GM12874 (cell line): ENCODE results near the gene KDM4F.

Experiments
- TF ChIP-seq, protein P1 (sequence below): IDR thresholded peaks from 2 replicates; pipeline ENCODE4 v1.5.1; 2011; ENCODE audit warnings: low read depth, mild to moderate bottlenecking, control low read depth, low read length, moderate library complexity; ENCODE audit not compliant: insufficient read depth

KDM4F gene

DNA sequence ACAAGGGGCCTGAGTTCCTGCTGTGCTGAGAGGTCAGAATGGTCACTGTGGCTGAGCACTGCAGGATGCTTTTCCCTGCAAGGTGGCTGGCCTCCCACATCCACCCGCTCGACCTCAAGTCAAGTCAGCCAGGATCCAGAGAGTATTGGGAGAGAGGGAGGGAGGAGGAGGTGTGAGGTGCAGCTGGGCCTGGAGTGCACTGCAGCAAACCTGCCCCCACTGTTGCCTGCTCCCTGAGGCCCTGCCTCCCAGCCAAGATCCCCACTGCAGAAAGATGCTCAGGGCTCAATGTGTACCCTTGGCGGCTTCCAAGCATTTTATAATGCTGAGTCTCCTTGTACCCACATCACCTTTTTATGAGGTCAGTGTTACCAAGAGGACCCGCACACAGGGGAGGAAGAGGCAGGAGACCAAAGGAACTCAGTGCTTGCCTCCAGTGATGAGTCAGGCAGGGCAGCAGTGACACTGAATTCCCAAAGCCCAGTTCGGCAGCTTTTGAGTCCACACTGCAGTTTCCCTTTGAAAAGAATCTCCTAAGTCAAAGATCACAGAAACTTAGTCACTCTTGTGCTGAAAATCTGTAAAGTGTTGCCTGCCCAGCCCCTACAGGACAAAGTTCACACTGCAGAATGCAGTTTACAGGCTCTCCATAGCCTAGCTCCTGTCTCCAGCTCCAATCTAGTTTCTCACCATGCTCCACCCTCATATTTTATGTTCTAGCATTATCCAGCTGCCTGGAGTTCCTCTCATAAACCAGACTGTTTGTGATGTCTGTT lies 43.5 kb downstream of the KDM4F start:
- TF ChIP-seq, protein P1, sequence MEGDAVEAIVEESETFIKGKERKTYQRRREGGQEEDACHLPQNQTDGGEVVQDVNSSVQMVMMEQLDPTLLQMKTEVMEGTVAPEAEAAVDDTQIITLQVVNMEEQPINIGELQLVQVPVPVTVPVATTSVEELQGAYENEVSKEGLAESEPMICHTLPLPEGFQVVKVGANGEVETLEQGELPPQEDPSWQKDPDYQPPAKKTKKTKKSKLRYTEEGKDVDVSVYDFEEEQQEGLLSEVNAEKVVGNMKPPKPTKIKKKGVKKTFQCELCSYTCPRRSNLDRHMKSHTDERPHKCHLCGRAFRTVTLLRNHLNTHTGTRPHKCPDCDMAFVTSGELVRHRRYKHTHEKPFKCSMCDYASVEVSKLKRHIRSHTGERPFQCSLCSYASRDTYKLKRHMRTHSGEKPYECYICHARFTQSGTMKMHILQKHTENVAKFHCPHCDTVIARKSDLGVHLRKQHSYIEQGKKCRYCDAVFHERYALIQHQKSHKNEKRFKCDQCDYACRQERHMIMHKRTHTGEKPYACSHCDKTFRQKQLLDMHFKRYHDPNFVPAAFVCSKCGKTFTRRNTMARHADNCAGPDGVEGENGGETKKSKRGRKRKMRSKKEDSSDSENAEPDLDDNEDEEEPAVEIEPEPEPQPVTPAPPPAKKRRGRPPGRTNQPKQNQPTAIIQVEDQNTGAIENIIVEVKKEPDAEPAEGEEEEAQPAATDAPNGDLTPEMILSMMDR, result peak; percentile 73

DNA sequence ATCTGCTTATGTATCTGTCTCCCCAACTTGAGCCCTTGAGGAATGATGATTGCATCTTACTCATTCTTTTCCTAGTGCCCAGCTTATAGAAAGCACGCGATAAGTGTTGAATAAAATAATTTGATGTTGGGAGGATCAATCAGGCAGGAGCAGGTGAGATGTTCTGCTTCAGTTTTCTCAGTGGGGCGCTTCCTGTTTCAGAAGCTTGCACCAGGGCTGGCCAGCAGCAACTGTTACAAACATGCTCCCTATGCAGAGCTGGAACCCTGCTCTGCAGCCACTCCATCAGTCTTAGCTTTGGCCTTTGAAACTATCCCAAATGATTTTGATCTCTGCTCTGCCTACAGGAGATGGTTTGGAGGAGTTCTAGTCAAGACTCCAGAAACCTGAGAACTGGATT lies 44.3 kb downstream of the KDM4F start:
- TF ChIP-seq, protein P1, result no peak

DNA sequence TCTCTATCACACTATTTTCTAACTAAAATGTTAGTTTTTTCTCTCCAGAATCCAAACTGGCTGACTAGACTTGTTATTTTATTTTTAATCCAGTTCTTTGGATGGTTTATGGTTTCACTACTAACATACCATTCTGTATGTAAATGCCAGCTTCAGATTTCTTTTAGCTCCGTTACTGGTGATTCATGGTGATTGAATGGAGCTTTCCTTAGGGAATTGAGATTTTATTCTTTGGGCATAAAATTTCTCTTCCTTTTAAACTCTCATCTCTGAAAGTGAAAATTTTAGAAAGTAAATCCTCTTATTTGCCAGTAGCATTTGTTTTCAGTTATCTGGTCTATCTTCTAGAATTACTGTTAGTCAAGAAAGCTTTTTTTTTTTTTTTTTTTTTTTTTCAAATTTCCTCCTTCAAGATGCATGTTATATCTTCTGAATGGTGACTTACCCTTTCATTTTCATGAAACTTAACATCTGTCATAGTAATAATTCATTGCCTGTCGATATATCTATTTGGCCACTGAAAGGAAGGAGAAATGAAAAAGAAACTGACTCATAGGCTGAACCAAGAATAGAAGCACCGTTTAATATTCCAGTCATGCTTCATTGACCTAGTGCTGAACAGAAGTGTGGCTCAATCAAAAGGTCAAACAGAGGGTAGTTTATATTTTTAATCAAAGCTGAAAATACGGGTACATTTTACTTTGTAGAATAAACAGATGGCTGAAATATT lies 46.8 kb downstream of the KDM4F start:
- TF ChIP-seq, protein P1, result no peak

DNA sequence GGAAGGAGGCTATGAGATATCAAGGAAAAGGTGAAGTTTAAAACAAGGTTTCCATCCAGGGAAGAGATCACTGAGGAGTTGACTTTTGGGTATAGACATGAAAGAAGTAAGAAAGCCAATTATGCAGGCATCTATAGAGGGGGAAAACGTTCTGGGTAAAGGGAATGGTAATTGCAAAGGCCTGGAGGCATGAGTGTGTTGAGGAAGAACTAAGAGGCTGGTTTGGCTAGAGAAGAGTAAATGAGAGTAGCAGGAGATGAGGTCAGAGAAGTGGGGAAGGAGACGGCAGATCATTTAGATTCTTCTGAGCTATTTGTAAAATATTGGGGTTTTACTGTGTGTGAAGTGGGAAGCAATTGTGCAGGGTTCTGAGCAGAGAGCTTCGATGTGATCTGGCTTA lies 48.0 kb downstream of the KDM4F start:
- TF ChIP-seq, protein P1, result no peak

DNA sequence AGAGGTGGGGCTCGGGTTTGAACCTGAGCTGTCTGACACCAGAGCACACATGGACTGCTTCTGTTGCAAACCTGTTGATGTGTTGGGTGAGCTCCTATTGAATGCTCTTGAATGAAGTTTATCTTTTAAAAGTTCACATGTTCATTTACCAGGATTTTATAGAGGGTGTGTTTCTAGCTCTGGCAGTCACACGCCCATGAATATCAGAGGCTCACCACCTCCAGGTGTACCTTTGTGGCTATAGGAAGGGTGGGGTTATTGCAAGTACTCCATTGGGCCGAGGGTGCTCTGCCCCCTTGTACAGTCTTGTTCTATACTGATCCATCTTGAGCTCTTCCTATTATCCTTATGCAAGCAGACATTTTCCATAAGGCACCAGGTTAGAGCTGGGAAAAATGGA lies 49.6 kb downstream of the KDM4F start:
- TF ChIP-seq, protein P1, result no peak

DNA sequence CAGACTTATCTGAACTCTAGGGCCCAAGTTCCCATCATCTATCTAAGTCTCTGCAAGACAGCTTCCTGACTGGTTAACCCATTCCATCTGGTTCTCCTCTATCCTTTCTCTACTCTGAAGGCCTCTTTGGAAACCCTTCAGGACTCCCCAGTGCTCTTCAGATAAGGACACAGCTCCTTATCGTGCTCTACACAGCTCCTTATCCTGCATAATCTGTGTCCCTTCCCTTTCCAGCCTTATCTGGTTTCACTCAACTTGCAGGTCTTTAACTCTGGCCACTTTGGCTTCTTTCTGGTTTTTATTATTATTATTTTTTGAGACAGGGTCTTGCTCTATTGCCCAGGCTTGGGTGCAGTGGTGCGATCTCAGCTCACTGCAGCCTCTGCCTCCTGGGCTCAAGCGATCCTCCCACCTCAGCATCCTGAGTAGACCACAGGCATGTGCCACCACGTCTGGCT lies 51.0 kb downstream of the KDM4F start:
- TF ChIP-seq, protein P1, result no peak
